Amniotic stem cell (primary cell): ENCODE measurements around the gene E2F3.

Experiments used
- DNase-seq: peaks from one replicate; lab custom pipeline; 2025; lab: John Stamatoyannopoulos, UW

Gene E2F3

GRCh38 chr6:20533746-20534294 is 132.1 kb downstream of the E2F3 start:
- no peak for DNase-seq

GRCh38 chr6:20534295-20535262 is 132.9 kb downstream of the E2F3 start, which contains the start of gene CDKAL1:
Gene CDKAL1 (plus strand): TSS chr6:20534457. CDS start chr6:20546351, 11,894 bp downstream.
- DNase-seq, result peak; percentile 82

GRCh38 chr6:20538131-20538662 is 136.5 kb downstream of the E2F3 start:
- no peak for DNase-seq

GRCh38 chr6:20538907-20539306 is 137.2 kb downstream of the E2F3 start:
- no peak for DNase-seq

- DNase-seq, result no peak
These were observed 137.7 kb downstream of the E2F3 start for GRCh38 chr6:20539387-20539786.

GRCh38 chr6:20540683-20541082 is 139.0 kb downstream of the E2F3 start:
- no peak for DNase-seq

GRCh38 chr6:20541382-20541781 is 139.7 kb downstream of the E2F3 start:
- no peak for DNase-seq

- DNase-seq, result no peak
These were observed 141.4 kb downstream of the E2F3 start for GRCh38 chr6:20542927-20543602.
